Measurements from ENCODE around the gene NPAP1.

DNA sequence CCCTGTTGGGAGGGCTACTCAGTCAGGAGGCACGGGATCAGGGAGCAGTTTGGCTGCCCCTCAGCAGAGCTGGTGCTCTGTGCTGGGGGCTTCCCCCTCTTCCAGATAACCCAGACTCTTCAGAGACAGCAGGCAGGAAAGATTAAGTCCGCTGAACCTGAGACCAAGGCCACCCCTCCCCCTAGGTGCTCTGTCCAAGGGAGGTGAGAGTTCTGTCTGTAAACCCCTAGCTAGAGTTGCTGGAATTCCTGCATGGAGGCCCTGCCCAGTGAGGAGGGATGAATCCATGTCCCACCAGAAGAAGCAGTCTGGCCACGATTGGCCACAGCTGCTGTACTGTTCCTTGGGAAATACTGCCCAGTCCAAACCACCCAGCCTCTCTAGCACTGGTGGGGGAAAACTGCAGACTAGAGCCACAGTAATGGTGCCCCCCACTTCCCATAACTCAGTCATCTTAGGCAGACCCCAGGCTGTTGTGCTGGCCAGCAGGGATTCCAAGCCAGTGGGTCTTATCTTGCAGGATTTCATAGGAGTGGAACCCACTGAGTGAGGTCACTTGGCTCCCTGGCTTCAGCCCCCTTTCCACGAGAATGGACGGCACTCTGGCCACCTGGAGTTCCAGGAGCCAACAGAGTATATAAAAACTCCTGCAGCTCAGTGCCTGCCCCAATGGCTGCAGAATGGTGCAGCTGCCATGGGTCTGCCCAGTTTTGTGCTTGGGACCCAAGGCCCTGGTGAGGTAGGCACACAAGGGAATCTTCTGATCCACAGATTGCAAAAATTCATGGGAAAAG lies 42.9 kb downstream of the NPAP1 start:
- TF ChIP-seq, protein P1, sequence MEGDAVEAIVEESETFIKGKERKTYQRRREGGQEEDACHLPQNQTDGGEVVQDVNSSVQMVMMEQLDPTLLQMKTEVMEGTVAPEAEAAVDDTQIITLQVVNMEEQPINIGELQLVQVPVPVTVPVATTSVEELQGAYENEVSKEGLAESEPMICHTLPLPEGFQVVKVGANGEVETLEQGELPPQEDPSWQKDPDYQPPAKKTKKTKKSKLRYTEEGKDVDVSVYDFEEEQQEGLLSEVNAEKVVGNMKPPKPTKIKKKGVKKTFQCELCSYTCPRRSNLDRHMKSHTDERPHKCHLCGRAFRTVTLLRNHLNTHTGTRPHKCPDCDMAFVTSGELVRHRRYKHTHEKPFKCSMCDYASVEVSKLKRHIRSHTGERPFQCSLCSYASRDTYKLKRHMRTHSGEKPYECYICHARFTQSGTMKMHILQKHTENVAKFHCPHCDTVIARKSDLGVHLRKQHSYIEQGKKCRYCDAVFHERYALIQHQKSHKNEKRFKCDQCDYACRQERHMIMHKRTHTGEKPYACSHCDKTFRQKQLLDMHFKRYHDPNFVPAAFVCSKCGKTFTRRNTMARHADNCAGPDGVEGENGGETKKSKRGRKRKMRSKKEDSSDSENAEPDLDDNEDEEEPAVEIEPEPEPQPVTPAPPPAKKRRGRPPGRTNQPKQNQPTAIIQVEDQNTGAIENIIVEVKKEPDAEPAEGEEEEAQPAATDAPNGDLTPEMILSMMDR (conservative IDR thresholded peaks at IDR 0.05; ENCODE audit: low read depth, low read length): no peak
- TF ChIP-seq EZH2 (IDR thresholded peaks at IDR 0.05; ENCODE audit: low read length, unreplicated experiment) (no peak), EZH2phosphoT487 (IDR thresholded peaks at IDR 0.05; ENCODE audit: borderline replicate concordance, low read length) (no peak)
